Astrocyte (in vitro differentiated cells and primary cell): Measurements from ENCODE around the gene RASGRP2. TPM values are rescaled to one million over a fixed set of nuclear protein-coding genes. Genes with fewer than 3 reads are reported as not detected.

Experiments used
- DNase-seq: peaks from one replicate; pipeline ENCODE4 v3.0.0-alpha.2; 2010; ENCODE audit warnings: low read depth
- FAIRE-seq: peaks from 2 replicates; lab custom pipeline; 2011; peaks lifted over from hg19 to GRCh38; lab: Jason Lieb, UNC
- H2AFZ ChIP-seq: 2 replicates; pipeline ENCODE4 v1.6.0; 2012; ENCODE audit warnings: low read depth, low read length, inconsistent platforms
- H3K27ac ChIP-seq: 2 replicates; pipeline ENCODE4 v1.5.1; 2011; ENCODE audit warnings: low read depth, low read length, inconsistent platforms
- H3K27me3 ChIP-seq: 2 replicates; pipeline ENCODE4 v1.6.0; 2011; ENCODE audit warnings: low read length, inconsistent platforms; ENCODE audit not compliant: insufficient read depth
- H3K36me3 ChIP-seq: 2 replicates; pipeline ENCODE4 v1.5.1; 2011; ENCODE audit warnings: low read length, inconsistent platforms; ENCODE audit not compliant: insufficient read depth
- H3K4me1 ChIP-seq: 2 replicates; pipeline ENCODE4 v1.5.1; 2011; ENCODE audit warnings: low read length, inconsistent platforms; ENCODE audit not compliant: insufficient read depth
- H3K4me2 ChIP-seq: 2 replicates; pipeline ENCODE4 v1.6.0; 2012; ENCODE audit warnings: low read length, inconsistent platforms
- H3K4me3 ChIP-seq: 2 replicates; pipeline ENCODE4 v1.5.1; 2011; ENCODE audit warnings: low read depth, mild to moderate bottlenecking, low read length, inconsistent platforms; ENCODE audit not compliant: insufficient read depth
- H3K79me2 ChIP-seq: 2 replicates; pipeline ENCODE4 v1.6.0; 2012; ENCODE audit warnings: mild to moderate bottlenecking, low read length, inconsistent platforms; ENCODE audit not compliant: insufficient read depth
- H3K9ac ChIP-seq: 2 replicates; pipeline ENCODE4 v1.6.0; 2012; ENCODE audit warnings: mild to moderate bottlenecking, low read length, inconsistent platforms
- H3K9me3 ChIP-seq: 2 replicates; pipeline ENCODE4 v1.5.1; 2012; ENCODE audit warnings: low read depth, mild to moderate bottlenecking, low read length, inconsistent platforms; ENCODE audit not compliant: insufficient read depth
- H4K20me1 ChIP-seq: 2 replicates; pipeline ENCODE4 v1.6.0; 2012; ENCODE audit warnings: low read length, inconsistent platforms; ENCODE audit not compliant: insufficient read depth
- H3K27ac Mint-ChIP-seq: one replicate; pipeline ENCODE4 v1.8.0; 2021; ENCODE audit warnings: mild to moderate bottlenecking, mixed read lengths; ENCODE audit not compliant: unreplicated experiment
- H3K27me3 Mint-ChIP-seq: one replicate; pipeline ENCODE4 v1.8.0; 2021; ENCODE audit warnings: low read depth, mixed read lengths; ENCODE audit not compliant: unreplicated experiment
- H3K36me3 Mint-ChIP-seq: one replicate; pipeline ENCODE4 v1.8.0; 2021; ENCODE audit warnings: low read depth, mixed read lengths; ENCODE audit not compliant: unreplicated experiment
- H3K4me1 Mint-ChIP-seq: one replicate; pipeline ENCODE4 v1.8.0; 2021; ENCODE audit warnings: low read depth, mixed read lengths; ENCODE audit not compliant: unreplicated experiment
- H3K4me3 Mint-ChIP-seq: one replicate; pipeline ENCODE4 v1.8.0; 2021; ENCODE audit warnings: mild to moderate bottlenecking, moderate library complexity, mixed read lengths; ENCODE audit not compliant: unreplicated experiment
- H3K9me3 Mint-ChIP-seq: one replicate; pipeline ENCODE4 v1.8.0; 2021; ENCODE audit warnings: mild to moderate bottlenecking, mixed read lengths; ENCODE audit not compliant: unreplicated experiment
- EZH2 ChIP-seq: IDR thresholded peaks from 2 replicates; pipeline ENCODE4 v1.6.1; 2012; ENCODE audit warnings: mild to moderate bottlenecking, low read length, inconsistent platforms; ENCODE audit not compliant: insufficient read depth
- total RNA-seq: library from RNA; stranded (reverse); gene quantifications from 2 replicates; pipeline ENCODE4 v1.2.1, GENCODE V29; 2021
- TF ChIP-seq, protein P1 (sequence below): IDR thresholded peaks from 2 replicates; pipeline ENCODE4 v1.5.1; 2011; ENCODE audit warnings: low read depth, mild to moderate bottlenecking, inconsistent platforms, low read length, moderate library complexity; ENCODE audit not compliant: insufficient read depth

RASGRP2 gene
- total RNA-seq, 1 donor from 2014 or later = 3.9 TPM

DNA sequence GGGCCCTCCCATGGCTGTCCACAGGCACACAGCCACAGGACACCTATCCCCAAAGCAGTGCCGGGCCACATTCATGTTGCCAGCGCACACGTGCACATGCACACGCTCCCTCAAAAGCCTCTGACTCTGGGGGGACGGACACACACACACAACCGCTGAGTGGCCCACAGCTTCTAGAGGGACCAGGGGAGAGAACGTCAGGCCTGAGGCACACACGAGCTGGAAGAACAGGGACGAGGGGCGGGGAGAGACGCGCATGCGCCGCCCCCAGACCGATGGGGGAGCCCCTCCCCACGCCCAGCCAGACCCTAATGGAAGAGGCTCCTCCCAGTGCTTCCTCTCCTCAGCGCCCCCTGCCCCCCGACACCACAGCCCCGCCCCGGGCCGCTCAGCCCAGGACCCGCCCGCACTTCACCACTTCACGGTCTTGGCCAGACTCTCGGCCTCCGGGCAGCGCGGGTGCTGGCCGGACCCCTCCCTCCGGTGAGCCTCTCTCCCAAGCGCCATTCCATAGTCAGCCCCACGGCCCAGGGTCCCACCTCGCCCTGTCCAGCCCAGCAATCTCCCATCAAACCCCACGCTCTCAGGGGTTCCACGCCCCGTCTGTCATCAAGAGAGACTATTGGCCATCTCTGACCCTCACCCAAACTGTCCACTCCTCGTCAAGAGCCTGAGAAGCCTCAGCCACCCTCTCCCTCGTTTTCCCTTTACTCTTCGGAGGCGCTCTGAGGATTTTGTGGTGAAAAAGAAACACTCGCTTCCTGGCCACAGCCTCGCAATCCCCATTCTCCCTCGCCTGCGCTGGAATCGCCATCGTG, 32.6 kb downstream of the RASGRP2 start:
- TF ChIP-seq EZH2 = no peak
- TF ChIP-seq, protein P1, sequence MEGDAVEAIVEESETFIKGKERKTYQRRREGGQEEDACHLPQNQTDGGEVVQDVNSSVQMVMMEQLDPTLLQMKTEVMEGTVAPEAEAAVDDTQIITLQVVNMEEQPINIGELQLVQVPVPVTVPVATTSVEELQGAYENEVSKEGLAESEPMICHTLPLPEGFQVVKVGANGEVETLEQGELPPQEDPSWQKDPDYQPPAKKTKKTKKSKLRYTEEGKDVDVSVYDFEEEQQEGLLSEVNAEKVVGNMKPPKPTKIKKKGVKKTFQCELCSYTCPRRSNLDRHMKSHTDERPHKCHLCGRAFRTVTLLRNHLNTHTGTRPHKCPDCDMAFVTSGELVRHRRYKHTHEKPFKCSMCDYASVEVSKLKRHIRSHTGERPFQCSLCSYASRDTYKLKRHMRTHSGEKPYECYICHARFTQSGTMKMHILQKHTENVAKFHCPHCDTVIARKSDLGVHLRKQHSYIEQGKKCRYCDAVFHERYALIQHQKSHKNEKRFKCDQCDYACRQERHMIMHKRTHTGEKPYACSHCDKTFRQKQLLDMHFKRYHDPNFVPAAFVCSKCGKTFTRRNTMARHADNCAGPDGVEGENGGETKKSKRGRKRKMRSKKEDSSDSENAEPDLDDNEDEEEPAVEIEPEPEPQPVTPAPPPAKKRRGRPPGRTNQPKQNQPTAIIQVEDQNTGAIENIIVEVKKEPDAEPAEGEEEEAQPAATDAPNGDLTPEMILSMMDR = no peak
- Histone ChIP-seq H3K9ac (no peak overlapping the region), H3K79me2 (no peaks in the 10 kb centered on the region), H3K4me3 (no peak overlapping the region), H2AFZ (no peak overlapping the region), H3K36me3 (no peaks in the 10 kb centered on the region), H3K4me2 (no peak overlapping the region), H4K20me1 (no peaks in the 10 kb centered on the region), H3K27ac (no peak overlapping the region), H3K27me3 (peaks cover 18% of the 10 kb centered on the region), H3K9me3 (no peaks in the 10 kb centered on the region), H3K4me1 (peaks cover 12% of the 10 kb centered on the region)
- H3K27ac Mint-ChIP-seq = no peak overlapping the region
- no peaks in the 10 kb centered on the region for H3K9me3 Mint-ChIP-seq
- peaks cover 12% of the 10 kb centered on the region for H3K4me1 Mint-ChIP-seq
- DNase-seq (no peak), FAIRE-seq (no peak)
- H3K27me3 Mint-ChIP-seq = peaks cover 55% of the 10 kb centered on the region
- no peak overlapping the region for H3K4me3 Mint-ChIP-seq
- H3K36me3 Mint-ChIP-seq = no peaks in the 10 kb centered on the region

- peak overlapping the region; percentile 52 for H3K4me3 Mint-ChIP-seq
- peak overlapping the region; percentile 1 for H3K27ac Mint-ChIP-seq
- DNase-seq (peak; percentile 9), FAIRE-seq (no peak)
- Histone ChIP-seq H2AFZ (no peak overlapping the region), H3K9ac (no peak overlapping the region), H3K27me3 (peaks cover 17% of the 10 kb centered on the region), H3K9me3 (no peaks in the 10 kb centered on the region), H3K36me3 (no peaks in the 10 kb centered on the region), H4K20me1 (no peaks in the 10 kb centered on the region), H3K27ac (no peak overlapping the region), H3K79me2 (no peaks in the 10 kb centered on the region), H3K4me3 (no peak overlapping the region), H3K4me1 (peaks cover 12% of the 10 kb centered on the region), H3K4me2 (peak overlapping the region; percentile 33)
- H3K4me1 Mint-ChIP-seq = peaks cover 12% of the 10 kb centered on the region
- no peaks in the 10 kb centered on the region for H3K36me3 Mint-ChIP-seq
- no peak for TF ChIP-seq EZH2
- TF ChIP-seq, protein P1 = no peak
- no peaks in the 10 kb centered on the region for H3K9me3 Mint-ChIP-seq
- peaks cover 51% of the 10 kb centered on the region for H3K27me3 Mint-ChIP-seq
Measured at GRCh38 chr11:64710418-64711137, 33.4 kb downstream of the RASGRP2 start.
